M059J (cell line): ENCODE data around the gene RHBDD1. TPM values are rescaled to one million over a fixed set of nuclear protein-coding genes. Genes with fewer than 3 reads are reported as not detected.

Experiments used
- DNase-seq: peaks from one replicate; pipeline ENCODE4 v3.0.0-alpha.2; 2012; ENCODE audit warnings: low read depth
- total RNA-seq: library from RNA; depleted of rRNA; stranded (reverse); fragments of >200 nt; shearing (Covaris generic); gene quantifications from 2 replicates; pipeline ENCODE4 v1.2.3, GENCODE V29; 2014

Gene RHBDD1
- total RNA-seq, 1 experiment from 2014 or later = 11.6 TPM

DNA sequence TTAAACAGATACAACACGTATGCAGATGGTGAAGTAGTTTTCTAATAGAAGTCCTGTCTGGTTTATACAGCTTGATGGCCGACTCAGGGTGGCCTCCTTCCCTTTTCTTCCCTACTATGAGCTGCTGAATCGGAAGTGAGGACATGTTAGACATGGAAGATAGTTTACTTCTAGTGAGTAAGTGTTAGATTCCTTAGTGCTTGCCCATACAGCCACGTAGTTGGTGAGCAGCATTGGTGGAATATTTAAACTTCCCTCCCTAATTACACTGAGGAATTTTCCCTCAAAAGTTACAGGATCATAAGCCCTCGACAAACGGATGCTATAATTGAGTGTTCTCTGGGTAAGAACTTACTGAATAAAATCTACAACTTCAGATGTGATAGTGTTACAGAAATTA, 52.1 kb downstream of the RHBDD1 start:
- DNase-seq = peak; percentile 40

DNA sequence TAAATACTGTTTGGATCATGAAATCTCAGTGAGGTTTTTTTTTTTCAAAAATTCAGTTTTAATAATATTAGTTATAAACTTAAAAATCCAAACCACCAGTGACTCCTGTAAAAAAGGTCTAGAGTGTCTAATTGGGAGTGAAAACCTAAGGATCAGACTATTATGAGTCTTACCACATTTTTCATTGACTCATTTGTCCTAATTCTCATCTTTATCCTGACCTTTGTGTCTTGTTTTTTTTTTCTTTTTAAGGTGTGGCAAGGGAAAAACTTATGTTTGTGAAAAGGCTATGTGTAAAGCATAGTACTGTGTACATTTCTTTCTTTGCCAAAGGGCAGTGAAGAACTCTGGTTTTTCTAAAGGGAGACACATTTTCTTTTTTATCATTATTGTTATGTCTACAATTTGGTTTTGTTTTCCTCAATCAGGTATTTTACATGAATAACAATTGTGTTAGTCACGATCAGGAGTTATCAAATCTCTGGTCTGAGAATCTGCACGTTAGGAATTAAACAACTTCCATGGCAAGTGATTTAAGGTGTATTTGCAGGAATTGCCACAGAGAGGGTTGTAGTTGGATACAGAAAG, 52.6 kb downstream of the RHBDD1 start:
- DNase-seq = peak; percentile 11

DNA sequence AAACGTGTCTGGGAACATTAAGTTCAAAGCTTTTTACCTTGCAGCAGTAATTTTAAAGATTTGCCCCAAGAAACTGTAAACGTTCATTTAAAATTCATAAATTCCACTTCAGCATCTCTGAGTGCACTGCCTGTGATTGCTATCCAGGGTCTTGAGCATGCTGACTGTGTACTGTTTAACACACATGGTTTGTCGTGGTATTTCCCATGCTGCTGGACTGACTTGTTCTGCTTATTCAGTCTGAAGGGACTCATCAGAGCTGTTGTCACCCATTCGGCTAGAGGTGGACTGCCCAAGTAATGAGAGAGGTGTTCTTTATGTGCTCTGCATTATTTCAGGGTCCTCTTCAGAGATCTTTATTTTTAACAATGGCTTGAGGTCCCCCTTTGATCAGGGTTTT, 53.1 kb downstream of the RHBDD1 start:
- DNase-seq = peak; percentile 7

DNA sequence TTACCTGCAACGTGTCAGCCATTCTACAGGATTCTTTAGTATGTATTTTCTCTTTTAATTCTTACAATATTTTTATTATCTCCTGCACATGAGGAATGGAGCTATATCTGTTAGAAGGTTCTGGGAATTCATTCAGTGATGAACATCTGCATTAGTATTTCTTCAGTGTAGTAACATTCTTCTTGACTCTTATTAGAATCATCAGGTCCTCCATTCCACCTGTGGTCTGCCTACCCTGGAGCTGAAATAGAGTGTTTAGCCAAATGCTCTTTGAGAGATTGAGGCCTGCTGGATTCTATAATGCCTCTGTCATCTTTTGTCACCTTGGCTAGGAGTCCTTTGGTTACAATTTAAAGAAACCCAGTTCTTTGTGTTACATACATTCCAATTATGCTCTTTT, 54.4 kb downstream of the RHBDD1 start:
- no peak for DNase-seq

DNA sequence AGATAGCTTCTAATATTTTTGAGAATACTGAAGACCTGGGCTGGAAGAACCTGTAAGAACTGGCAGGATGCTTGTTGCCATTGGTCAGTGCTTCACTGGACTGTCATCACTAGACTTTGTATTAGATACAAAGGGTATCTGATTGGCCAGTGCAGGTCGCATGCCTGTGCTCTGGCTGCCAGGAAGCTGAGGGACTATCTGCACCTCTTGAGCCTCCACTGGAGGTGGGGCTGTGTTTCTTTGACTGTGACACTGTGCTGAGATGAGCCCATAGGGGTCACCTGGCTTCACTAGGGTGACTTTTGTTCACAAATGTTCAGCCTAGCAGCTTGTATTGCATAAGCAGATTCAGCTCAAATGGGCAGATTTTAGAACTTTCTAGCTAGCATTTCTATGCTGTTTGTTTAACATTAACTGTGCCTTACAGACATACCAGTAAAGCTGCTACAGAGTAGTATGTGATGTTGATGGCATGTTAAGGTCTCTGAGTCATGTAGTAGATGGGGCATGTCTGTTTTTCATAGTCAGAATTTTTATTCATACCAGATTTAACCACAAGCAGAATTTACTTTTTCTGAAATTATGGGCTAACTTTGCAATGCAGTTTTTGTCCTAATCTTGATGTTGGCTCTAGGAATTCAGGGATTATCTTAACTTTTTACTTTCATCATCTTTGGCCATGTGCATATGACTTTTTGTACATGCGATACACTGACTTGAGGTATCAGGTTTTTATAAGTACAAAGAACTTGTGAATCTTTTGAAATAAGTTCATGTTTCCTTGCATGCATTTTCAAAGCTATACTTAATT, 56.1 kb downstream of the RHBDD1 start:
- peak; percentile 34 for DNase-seq

DNA sequence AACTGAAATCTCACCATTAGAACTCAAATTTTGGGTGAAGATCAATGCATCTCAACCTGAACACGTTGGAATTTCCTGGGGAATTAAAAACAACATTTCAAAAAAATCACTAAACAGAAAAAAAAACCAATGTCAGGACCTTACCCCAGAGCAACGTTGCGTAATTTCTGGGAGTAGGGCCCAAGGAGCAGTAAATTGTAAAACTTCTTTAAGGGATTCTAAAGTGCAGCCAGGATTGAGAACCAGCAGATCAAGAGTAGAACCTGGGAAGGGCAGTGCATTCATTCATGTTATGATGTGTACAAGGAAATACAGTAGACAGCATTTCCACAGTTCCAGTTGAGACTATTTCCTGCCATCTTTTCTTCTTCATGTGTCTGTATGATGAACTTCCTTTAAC, 56.9 kb downstream of the RHBDD1 start:
- peak; percentile 25 for DNase-seq

DNA sequence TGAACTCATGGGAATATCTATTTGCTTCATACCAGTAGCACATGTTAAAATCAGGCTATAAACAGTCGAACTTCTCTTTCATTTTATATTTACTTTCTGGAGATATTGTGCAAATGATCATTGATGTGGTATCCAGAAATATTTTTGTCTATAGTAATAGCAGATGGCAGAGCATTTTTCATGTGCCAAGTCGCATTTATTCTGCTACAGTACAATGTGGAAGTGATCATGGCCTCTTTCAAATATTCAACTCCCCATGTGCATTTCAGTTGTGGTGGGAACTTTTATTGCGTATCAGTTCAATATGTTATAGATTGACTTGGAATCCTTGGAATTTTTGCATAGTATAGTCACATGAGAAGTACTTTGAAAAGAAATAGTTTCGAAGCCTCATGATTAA, 57.4 kb downstream of the RHBDD1 start:
- DNase-seq = no peak

DNA sequence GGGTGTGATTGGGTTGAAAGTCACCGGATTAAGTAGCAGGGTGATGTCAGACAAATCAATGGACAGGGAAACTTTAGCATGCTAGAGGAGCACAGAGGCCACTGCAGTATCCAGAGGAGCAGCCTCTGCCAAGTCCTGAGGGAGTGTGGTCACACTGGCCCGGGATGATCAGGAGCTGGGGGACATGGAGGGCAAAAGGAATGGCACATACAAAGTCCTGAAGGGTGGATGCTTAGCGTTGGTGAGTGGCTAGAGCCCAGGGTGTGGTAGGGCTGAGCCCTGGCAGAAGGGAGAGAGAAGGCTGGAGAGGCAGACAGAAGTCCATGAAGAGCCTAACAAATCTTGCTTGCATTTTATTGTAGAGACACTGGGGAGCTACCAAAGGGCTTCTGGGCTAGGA, 58.9 kb downstream of the RHBDD1 start:
- DNase-seq = no peak

DNA sequence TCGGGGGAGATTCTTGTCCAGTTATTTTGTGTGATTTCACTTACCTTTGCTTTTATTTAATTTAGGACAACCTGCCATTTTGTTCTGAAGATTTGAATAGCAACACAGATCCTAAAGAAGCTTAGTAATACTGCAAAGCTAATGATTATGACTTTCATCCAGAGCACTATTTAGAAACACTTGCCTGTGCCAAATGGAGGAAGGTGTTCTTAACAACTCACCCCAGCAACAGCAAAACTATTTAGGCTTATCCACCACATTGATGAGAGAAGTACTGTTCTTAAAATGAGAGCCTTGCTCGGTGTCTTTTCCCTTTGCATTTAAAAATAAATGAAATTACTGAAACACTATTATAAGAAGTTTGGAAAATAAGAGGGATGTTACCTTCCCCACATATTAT, 59.7 kb downstream of the RHBDD1 start:
- no peak for DNase-seq

DNA sequence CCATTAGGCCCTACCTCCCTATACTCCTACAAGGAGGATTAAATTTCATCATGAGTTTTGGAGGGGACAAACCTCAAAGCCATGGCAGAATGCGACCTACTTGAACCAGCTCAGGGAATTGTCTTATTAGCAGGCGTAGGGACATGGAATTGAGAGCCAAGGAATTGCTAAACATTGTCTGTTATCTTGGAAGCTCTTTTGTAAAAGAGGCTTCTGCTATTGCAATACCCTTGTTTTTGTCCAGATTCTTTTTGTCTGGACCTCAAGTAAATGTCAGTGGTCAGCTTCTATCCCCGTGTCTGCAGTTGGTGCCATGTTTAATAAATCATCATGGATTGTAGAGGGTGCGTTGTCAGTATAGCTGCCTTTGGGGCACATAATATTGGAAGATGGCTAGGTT, 62.3 kb downstream of the RHBDD1 start:
- DNase-seq = no peak

DNA sequence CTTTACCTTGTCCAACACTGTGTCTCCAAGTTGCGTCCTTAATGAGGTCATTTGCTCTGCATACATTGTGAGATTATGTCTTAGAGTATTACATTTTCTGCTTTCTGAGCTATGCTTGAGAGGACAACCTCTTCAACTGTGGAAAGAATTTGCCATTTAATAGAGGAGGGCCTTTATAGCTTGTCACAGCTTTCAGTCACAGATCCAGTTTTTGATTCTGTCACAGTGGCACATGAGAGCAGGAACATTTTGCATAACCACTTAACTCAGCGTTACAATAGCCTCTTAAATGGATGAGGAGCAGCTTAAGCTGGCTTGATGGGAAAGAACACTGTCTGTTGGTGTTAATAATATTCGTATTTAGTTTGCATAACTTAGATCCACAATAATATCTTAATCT, 63.0 kb downstream of the RHBDD1 start:
- no peak for DNase-seq

DNA sequence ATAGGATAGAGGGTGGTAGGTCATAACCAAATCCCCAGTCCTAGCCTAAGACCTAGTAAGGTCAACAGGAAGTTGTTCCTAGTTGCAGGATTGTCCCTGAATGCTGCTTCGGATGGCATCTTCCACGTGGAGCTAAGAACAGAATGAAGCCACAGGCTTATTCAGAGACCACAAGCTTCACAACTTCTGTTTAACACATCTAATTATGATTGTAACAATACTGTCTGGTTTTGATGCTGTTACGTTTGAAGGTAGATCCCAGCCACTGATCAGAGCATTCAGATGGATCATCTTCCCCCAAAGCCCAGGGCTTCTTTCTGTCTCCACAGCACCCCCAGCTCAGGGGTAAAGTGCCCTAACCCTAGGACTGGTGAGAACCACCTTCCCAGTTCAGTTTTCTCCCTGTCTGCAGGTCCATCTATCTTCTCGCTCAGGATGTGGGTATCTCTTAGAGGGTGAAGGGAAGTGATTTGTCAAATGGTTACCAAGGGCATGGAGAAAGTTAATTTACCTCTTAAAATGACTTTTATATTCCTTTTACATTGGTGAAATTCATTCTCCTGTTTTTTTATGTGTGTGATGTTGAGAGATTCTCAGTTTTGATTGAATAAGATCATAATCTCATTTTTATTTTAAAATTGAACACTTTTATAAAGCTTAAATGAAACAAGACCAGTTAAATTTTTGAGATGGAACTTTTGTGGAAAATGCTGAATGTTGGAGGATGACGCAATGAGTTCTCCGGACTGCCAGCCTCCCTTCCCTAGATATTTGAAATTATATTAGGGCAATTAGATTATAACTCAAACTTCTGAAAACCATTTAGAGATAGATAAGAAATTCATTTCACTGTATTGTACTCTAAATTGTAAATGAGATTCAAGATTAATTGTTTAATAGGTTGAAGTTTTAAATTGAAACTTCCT, 66.5 kb downstream of the RHBDD1 start:
- no peak for DNase-seq

DNA sequence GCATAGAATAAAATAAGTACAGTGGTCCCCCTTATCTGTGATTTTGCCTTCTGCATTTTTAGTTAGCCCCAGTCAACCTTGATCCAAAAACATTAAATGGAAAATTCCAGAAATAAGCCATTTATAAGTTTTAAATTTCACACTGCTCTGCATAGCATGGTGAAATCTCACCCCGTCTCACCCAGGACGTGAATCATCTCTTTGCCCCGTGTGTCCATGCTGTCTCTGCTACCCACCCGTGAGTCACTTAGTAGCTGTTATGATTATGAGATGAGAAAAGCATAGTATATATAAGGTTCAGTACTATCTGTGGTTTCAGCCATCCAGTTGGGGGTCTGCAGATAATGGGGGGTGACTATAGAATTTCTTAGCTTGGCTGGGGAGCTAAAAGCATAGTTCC, 67.3 kb downstream of the RHBDD1 start:
- DNase-seq = peak; percentile 76

DNA sequence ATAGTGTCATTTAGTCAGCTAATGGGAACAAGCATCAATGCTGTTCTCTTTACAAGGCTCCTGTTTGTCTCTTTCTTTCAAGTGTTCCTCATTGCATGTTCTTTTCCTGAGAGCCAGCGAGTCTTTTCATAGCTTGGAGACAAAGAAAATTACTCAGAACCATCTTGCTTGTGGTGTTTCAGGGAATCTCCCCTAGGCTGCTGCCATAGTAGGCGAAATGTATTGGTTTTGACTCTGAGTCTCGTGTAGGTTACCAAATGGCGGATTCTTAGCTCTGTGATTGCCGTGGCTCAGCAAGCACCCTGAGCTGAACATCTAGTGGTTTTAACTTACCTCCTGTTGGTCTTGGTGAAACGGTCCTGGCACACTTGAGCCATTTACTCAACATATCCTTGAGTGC, 68.7 kb downstream of the RHBDD1 start:
- no peak for DNase-seq

DNA sequence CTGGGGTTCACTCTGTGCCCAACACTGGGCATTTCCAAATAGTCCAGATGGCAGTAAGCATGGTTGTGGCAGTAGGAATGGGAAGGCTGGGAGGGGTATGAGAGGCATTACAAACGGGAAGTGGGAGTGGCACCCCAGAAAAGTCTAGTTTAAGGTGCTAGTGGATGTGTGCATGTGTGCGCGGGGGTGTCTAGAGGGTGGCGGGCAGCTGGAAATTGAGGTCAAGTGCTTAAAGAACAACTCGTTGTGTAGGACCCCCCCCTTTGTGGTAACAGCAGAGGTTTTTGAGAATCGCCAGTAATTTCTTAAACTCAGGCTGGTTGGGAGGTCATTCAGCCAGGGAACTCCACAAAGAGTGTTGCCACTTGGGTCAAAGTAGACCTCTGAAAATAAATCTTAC, 69.9 kb downstream of the RHBDD1 start:
- no peak for DNase-seq

DNA sequence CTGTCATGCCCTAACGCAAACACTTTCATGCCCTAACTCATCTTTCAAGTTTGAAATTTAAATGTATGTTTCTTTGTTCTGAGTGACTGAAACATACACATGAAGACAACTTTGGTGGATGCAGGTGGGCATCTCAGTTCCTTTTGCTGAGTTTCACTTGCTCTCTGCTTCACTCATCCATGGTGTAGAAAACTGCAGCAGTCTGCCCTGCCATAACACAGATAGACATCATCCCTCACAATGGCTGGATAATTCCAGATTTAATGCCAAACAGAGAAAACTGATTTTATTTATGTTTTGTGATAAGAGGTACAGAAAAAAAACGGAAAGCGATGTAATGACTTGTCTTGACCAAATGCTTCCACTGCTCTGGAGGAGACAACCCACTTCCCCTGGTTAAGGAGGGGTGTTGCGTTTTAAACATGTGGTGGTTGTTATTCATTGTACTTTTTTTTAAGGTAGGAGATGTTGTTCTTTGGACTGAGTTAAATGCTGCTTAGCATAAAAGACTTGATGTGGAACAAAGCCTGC, 70.4 kb downstream of the RHBDD1 start:
- no peak for DNase-seq

DNA sequence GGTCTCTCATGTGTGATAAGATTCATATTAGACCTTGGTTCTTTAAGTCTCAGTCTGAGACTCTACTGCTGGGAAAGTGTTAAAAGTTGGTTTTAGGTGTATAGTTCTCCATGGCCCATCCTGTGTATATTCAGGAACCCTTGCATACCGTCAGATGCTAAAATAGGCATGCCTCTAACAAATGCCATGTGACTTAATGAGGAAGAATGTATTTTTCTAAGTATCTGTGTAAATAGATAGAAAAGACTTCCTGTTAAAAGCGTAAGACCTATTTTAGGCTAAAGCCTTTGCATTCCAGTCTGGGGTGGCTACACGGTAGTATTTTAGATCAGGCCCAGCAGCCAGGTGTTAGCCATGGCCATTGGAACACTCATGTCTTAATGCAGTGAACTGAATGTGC, 73.3 kb downstream of the RHBDD1 start:
- DNase-seq = no peak

DNA sequence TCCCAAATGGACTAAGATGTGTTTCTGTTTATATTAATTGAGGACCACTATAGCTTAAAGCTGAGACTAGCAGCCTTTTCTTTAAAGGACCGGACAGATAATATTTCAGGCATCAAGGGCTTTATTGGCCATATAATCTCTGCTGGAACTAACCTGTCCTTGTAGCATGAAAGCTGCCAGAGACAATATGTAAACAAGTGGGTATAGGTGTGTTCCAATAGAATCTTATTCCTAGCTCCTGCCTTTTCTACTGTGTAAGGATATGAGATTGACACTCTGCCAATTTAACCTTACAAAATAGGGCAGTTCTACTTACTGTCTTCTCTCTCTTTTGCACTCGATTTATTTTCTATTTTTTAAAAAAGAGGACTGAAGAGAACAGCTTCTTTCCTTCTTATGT, 74.0 kb downstream of the RHBDD1 start:
- DNase-seq = no peak

DNA sequence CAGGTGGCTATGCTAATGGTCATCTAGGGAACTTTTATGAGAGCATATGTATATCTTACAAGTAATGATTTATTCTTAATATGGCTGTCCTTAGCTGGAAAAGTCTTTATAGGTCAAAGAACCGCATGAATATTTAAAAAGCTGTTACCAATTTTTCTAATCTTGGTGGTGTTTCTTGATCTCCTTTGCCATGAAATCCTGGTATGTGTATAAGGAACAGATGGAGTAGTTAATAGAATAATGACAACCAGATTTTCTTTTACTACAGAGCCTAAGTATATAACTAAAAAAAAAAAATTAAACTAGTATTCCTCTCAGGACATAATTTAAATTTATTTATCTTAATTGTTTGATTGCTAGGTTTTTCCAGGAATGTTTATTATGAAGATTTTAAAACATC, 74.5 kb downstream of the RHBDD1 start:
- DNase-seq = no peak

DNA sequence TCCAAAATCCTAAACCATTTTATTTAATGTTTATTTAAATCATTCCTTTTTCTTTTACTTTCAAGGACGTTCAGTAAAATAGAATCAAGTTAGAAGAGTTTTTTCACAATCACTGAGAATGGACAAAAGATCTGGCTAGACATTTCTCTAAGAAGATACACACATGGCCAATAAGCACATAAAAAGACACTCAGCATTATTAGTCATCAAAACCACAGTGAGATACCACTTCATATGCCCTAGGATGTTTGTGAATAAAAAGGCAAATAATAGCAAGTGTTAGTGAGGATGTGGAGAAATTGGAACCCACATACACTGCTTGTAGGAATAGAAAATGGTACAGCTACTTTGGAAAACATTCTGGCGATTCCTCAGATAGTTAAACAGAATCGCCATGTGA, 76.1 kb downstream of the RHBDD1 start:
- peak; percentile 76 for DNase-seq

DNA sequence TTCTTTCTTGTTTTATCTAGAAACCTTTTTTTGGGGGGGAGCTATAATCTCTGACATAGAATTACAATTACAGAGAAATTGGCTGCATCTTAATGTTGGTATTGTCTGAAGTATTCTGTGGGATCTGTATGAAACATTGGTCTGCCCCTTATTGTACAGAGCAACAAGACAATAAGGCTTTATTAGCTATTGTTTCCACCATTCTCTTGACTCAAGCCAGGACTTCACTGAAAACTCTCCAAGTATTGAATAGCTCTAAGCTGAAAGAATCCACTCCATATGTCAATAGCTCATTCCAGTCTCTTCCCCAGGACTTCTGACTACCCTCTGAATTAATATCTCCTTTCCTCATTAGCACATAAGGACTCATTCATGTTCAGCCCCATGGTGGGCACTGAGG, 77.8 kb downstream of the RHBDD1 start:
- no peak for DNase-seq

DNA sequence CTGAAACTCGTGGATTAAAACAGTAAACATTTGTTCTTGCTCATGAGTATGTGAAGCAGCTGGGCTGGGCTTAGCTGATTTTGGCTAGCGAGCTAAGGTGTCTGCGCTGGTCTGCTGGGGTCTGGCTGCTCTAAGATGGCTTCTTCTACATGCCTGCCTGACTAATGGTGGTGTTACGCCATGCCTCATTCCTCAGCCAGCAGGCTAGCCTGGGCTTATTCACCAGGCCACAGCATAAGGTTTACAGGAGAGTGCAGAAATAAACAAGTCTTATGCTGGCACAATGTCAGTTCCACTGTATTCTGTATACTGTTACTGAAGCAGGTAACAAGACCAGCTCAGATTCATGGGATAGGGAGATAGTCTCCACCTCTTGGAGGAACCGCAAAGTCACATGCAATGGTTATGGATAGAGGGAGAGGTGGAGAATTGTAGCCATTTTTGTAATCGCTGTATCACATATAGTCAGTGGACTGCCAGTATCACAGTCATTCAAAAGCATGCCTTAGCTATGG, 80.0 kb downstream of the RHBDD1 start:
- DNase-seq = peak; percentile 59
